ENCODE measurements around the gene ARHGDIG.

DNA sequence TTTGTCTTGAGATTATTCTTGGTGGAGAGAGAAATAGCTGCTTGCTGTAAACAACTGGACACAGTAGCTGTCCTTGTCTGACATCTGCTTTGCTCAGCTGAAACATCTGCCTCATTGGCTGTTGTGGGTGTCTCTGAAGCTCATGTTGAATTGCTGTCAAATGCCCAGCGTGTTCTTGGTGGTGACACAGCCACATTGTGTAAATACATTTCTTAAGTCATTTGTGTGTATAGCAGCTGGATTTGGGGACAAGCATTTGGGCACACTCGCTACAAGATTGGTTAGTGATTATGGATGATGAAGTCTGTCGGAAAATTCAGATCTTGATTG is 40.5 kb upstream of the ARHGDIG start:
- TF ChIP-seq MYC (IDR thresholded peaks at IDR 0.05; ENCODE audit: low read depth, low read length) = no peak
- TF ChIP-seq, protein P1, sequence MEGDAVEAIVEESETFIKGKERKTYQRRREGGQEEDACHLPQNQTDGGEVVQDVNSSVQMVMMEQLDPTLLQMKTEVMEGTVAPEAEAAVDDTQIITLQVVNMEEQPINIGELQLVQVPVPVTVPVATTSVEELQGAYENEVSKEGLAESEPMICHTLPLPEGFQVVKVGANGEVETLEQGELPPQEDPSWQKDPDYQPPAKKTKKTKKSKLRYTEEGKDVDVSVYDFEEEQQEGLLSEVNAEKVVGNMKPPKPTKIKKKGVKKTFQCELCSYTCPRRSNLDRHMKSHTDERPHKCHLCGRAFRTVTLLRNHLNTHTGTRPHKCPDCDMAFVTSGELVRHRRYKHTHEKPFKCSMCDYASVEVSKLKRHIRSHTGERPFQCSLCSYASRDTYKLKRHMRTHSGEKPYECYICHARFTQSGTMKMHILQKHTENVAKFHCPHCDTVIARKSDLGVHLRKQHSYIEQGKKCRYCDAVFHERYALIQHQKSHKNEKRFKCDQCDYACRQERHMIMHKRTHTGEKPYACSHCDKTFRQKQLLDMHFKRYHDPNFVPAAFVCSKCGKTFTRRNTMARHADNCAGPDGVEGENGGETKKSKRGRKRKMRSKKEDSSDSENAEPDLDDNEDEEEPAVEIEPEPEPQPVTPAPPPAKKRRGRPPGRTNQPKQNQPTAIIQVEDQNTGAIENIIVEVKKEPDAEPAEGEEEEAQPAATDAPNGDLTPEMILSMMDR (IDR thresholded peaks at IDR 0.05; ENCODE audit: extremely low read depth in 1 of 2, insufficient read depth in 1 of 2, low read depth in 1 of 2, low read length in 2 of 2) = no peak
- TF ChIP-seq POLR2A (IDR thresholded peaks at IDR 0.05; ENCODE audit: low read depth, low read length) = no peak
- TF ChIP-seq GATA2 (IDR thresholded peaks at IDR 0.05; ENCODE audit: insufficient read depth, insufficient read length, low read depth, low read length) = no peak
- TF ChIP-seq JUN (IDR thresholded peaks at IDR 0.05; ENCODE audit: borderline replicate concordance, insufficient read depth, insufficient read length, low read depth) = no peak
- TF ChIP-seq EZH2 (IDR thresholded peaks at IDR 0.05; ENCODE audit: borderline replicate concordance, low read depth, low read length, severe bottlenecking) = no peak
- TF ChIP-seq, protein P2, sequence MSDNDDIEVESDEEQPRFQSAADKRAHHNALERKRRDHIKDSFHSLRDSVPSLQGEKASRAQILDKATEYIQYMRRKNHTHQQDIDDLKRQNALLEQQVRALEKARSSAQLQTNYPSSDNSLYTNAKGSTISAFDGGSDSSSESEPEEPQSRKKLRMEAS (IDR thresholded peaks at IDR 0.05; ENCODE audit: insufficient read depth, insufficient read length) = no peak
- no peak for TF ChIP-seq POLR2AphosphoS5 (IDR thresholded peaks at IDR 0.05; ENCODE audit: insufficient read depth, low read depth, low read length)
- TF ChIP-seq FOS (IDR thresholded peaks at IDR 0.05; ENCODE audit: borderline replicate concordance, insufficient read depth, low read length) = no peak

Data from endothelial cell of umbilical vein (primary cell).